ENCODE data around the gene ZNF688.

DNA sequence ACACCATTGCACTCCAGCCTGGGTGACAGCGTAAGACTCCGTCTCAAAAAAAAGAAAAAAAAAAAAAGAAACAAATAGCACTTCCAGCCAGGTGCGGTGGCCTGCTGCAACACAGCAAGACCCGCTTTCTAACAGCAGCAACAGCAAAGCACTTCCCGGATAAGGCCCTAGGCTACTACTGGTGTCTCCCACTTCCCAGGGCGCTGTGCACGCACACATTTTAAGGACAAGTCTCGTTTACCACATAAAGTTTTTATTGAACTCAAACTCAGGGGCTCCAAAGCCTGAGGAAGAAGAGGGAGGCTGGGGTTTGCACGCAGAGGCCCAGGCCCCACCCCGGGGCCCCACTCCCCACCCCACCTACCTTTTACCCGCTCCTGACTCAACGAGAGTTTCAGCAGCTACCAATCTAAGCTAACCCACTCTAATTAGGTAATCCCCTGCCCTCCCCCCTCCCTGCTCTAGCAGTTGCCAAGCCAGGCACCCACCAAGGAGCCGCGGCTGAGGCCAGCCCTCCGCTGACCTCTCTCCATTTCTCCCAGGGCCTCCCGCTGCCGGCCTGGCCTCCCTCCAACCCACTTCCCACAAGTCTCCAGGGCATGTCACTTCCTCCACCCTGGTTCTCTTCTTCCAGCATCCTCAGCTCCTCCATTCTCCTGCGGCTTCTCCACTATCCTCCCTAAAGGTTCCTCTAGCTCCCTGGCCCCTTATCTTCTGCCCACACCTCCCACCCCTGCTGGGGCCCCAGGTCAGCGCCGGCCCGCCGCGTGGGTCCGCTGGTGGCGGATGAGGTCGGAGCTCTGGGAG, 47.5 kb downstream of the ZNF688 start:
- no peak for TF ChIP-seq ZFX (CRISPR knock-in tag; IDR thresholded peaks at IDR 0.05; ENCODE audit: low read depth)
- TF ChIP-seq, protein P1, sequence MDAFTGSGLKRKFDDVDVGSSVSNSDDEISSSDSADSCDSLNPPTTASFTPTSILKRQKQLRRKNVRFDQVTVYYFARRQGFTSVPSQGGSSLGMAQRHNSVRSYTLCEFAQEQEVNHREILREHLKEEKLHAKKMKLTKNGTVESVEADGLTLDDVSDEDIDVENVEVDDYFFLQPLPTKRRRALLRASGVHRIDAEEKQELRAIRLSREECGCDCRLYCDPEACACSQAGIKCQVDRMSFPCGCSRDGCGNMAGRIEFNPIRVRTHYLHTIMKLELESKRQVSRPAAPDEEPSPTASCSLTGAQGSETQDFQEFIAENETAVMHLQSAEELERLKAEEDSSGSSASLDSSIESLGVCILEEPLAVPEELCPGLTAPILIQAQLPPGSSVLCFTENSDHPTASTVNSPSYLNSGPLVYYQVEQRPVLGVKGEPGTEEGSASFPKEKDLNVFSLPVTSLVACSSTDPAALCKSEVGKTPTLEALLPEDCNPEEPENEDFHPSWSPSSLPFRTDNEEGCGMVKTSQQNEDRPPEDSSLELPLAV (CRISPR knock-in tag; conservative IDR thresholded peaks at IDR 0.05; ENCODE audit: low read depth): no peak
- TF ChIP-seq, protein P2, sequence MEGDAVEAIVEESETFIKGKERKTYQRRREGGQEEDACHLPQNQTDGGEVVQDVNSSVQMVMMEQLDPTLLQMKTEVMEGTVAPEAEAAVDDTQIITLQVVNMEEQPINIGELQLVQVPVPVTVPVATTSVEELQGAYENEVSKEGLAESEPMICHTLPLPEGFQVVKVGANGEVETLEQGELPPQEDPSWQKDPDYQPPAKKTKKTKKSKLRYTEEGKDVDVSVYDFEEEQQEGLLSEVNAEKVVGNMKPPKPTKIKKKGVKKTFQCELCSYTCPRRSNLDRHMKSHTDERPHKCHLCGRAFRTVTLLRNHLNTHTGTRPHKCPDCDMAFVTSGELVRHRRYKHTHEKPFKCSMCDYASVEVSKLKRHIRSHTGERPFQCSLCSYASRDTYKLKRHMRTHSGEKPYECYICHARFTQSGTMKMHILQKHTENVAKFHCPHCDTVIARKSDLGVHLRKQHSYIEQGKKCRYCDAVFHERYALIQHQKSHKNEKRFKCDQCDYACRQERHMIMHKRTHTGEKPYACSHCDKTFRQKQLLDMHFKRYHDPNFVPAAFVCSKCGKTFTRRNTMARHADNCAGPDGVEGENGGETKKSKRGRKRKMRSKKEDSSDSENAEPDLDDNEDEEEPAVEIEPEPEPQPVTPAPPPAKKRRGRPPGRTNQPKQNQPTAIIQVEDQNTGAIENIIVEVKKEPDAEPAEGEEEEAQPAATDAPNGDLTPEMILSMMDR (CRISPR knock-in tag; IDR thresholded peaks at IDR 0.05): no peak
- no peak for TF ChIP-seq RFX5 (IDR thresholded peaks at IDR 0.05; ENCODE audit: low read depth, low read length)

Measured in HepG2 (cell line).